Activated CD8-positive, alpha-beta T cell treated with anti-CD3 and anti-CD28 coated beads for 36 hours (primary cell): Measurements from ENCODE around the gene DCTN3. TPM values are rescaled to one million over a fixed set of nuclear protein-coding genes. Genes with fewer than 3 reads are reported as not detected.

Source experiments
- ATAC-seq: fragments of 200-7000 bp; cut with Tn5 transposase; one replicate; pipeline ENCODE4 v1.10.0; 2021; ENCODE audit warnings: mild to moderate bottlenecking, moderate library complexity
- CTCF ChIA-PET: fragments of 350-600 bp; sonication (Branson Sonifier 250); formaldehyde crosslinking; loops from one replicate; lab custom pipeline; 2021; ENCODE audit warnings: antibody characterized with exemption; lab: Charles Lee
- POLR2A ChIA-PET: fragments of 350-600 bp; sonication (Branson Sonifier 250); formaldehyde crosslinking; loops from one replicate; lab custom pipeline; 2021; ENCODE audit warnings: antibody characterized with exemption; lab: Charles Lee
- DNase-seq: peaks from one replicate; pipeline ENCODE4 v3.0.0-alpha.2; 2020
- H3K27ac Mint-ChIP-seq: one replicate; pipeline ENCODE4 v1.8.0; 2021; ENCODE audit warnings: mild to moderate bottlenecking, mixed read lengths
- H3K27me3 Mint-ChIP-seq: one replicate; pipeline ENCODE4 v1.8.0; 2021; ENCODE audit warnings: mixed read lengths
- H3K36me3 Mint-ChIP-seq: one replicate; pipeline ENCODE4 v1.8.0; 2021; ENCODE audit warnings: low read depth, mixed read lengths
- H3K4me1 Mint-ChIP-seq: one replicate; pipeline ENCODE4 v1.8.0; 2021; ENCODE audit warnings: low read depth, mixed read lengths
- H3K4me3 Mint-ChIP-seq: one replicate; pipeline ENCODE4 v1.8.0; 2021; ENCODE audit warnings: mild to moderate bottlenecking, moderate library complexity, mixed read lengths
- H3K9me3 Mint-ChIP-seq: one replicate; pipeline ENCODE4 v1.8.0; 2021; ENCODE audit warnings: mixed read lengths
- intact Hi-C: fragments of 100-400 bp; cut with micrococcal nuclease; formaldehyde crosslinking; loops from one replicate; pipeline ENCODE4 v1.10.0; 2022
- total RNA-seq, 2 experiments: library from RNA; stranded (reverse); gene quantifications; one replicate each; pipeline ENCODE4 v1.2.3, GENCODE V29; 2021
- TF ChIP-seq, protein P1 (sequence below): fragments of 200-600 bp; IDR thresholded peaks from one replicate; pipeline ENCODE4 v1.8.0; 2022; ENCODE audit warnings: antibody characterized with exemption, mild to moderate bottlenecking

Gene DCTN3
- total RNA-seq, 2 experiments from 2014 or later = 52.7 to 61.0 TPM

GRCh38 chr9:34663303-34663605 lies 43.0 kb upstream of the DCTN3 start:
- no peak for ATAC-seq
- POLR2A ChIA-PET = interaction anchor here (0.9 to 1.5 kb wide), 4 partner anchors 10 to 381 kb away, joined by 3 to 4 read pairs (median 3); partner anchors contain the start of gene GALT

GRCh38 chr9:34662526-34663302 lies 42.4 kb upstream of the DCTN3 start, which contains the start of gene CCL27:
TSS of gene CCL27 (minus strand) at chr9:34662657. CDS start at chr9:34662633, 24 bp downstream.
- ChIA-PET POLR2A (interaction anchor here (0.9 to 5.7 kb wide), 5 partner anchors 10 to 382 kb away, joined by 3 to 34 read pairs (median 3); partner anchors contain the start of gene GALT), CTCF (interaction anchor here (0.8 to 6.5 kb wide), 10 partner anchors 10 to 71 kb away, joined by 3 to 54 read pairs (median 6); partner anchors contain the start of genes GALT and SIGMAR1)
- H3K9me3 Mint-ChIP-seq = no peaks in the 10 kb centered on the region
- intact Hi-C loops = no loop called here
- peaks cover 5% of the 10 kb centered on the region for H3K36me3 Mint-ChIP-seq
- H3K4me3 Mint-ChIP-seq = no peak within 1 kb of the TSS
- ATAC-seq = no peak
- H3K27me3 Mint-ChIP-seq = no peaks in the 10 kb centered on the region
- no peak for DNase-seq
- TF ChIP-seq, protein P1, sequence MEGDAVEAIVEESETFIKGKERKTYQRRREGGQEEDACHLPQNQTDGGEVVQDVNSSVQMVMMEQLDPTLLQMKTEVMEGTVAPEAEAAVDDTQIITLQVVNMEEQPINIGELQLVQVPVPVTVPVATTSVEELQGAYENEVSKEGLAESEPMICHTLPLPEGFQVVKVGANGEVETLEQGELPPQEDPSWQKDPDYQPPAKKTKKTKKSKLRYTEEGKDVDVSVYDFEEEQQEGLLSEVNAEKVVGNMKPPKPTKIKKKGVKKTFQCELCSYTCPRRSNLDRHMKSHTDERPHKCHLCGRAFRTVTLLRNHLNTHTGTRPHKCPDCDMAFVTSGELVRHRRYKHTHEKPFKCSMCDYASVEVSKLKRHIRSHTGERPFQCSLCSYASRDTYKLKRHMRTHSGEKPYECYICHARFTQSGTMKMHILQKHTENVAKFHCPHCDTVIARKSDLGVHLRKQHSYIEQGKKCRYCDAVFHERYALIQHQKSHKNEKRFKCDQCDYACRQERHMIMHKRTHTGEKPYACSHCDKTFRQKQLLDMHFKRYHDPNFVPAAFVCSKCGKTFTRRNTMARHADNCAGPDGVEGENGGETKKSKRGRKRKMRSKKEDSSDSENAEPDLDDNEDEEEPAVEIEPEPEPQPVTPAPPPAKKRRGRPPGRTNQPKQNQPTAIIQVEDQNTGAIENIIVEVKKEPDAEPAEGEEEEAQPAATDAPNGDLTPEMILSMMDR = no peak
- peak within 1 kb of the TSS; percentile 23 for H3K27ac Mint-ChIP-seq
- H3K4me1 Mint-ChIP-seq = peaks cover 22% of the 10 kb centered on the region

More at GRCh38 chr9:34663303-34663605, 43.0 kb upstream of the DCTN3 start:
- Mint-ChIP-seq H3K27ac (peak overlapping the region; percentile 23), H3K9me3 (no peaks in the 10 kb centered on the region), H3K27me3 (no peaks in the 10 kb centered on the region), H3K36me3 (peaks cover 5% of the 10 kb centered on the region), H3K4me1 (peaks cover 22% of the 10 kb centered on the region), H3K4me3 (no peak overlapping the region)
- CTCF ChIA-PET = interaction anchor here (1.1 to 6.5 kb wide), 7 partner anchors 10 to 236 kb away, joined by 3 to 54 read pairs (median 7); partner anchors contain the start of genes GALT and SIGMAR1
- DNase-seq = no peak
- TF ChIP-seq, protein P1 = no peak
- intact Hi-C loops = no loop called here

- Mint-ChIP-seq H3K4me3 (no peak overlapping the region), H3K36me3 (peaks cover 5% of the 10 kb centered on the region), H3K9me3 (no peaks in the 10 kb centered on the region), H3K4me1 (peaks cover 21% of the 10 kb centered on the region), H3K27ac (no peak overlapping the region), H3K27me3 (no peaks in the 10 kb centered on the region)
- ChIA-PET CTCF (interaction anchor here (1.1 to 6.5 kb wide), 4 partner anchors 13 to 57 kb away, joined by 4 to 47 read pairs (median 8); partner anchors contain the start of gene GALT), POLR2A (interaction anchor here (2.1 to 5.7 kb wide), 2 partner anchors 9 to 12 kb away, joined by 8 to 34 read pairs; partner anchors contain the start of genes GALT and IL11RA)
- no peak for ATAC-seq
- intact Hi-C loops = no loop called here
- DNase-seq = peak; percentile 26
- TF ChIP-seq, protein P1 = no peak
Observed at GRCh38 chr9:34659592-34660253, 39.4 kb upstream of the DCTN3 start.

GRCh38 chr9:34658461-34658860 lies 38.2 kb upstream of the DCTN3 start:
- Mint-ChIP-seq H3K36me3 (peaks cover 5% of the 10 kb centered on the region), H3K4me1 (peaks cover 9% of the 10 kb centered on the region), H3K27me3 (no peaks in the 10 kb centered on the region), H3K9me3 (no peaks in the 10 kb centered on the region), H3K27ac (no peak overlapping the region), H3K4me3 (no peak overlapping the region)
- DNase-seq (no peak), ATAC-seq (no peak)
- ChIA-PET POLR2A (interaction anchor here (0.7 to 5.7 kb wide), 3 partner anchors 11 to 36 kb away, joined by 3 to 34 read pairs (median 5); partner anchors contain the start of genes GALT and SIGMAR1), CTCF (interaction anchor here (1.7 kb wide), 1 partner anchor 12 kb away, joined by 6 read pairs; the partner anchor contains the start of gene GALT)
- intact Hi-C loops = no loop called here
- TF ChIP-seq, protein P1 = no peak
